Neutrophil (primary cell): ENCODE results near the gene MYOZ3.

Source experiments
- H3K27ac ChIP-seq: fragments of 200-600 bp; sonication (generic); 2 replicates; pipeline ENCODE4 v1.5.1; 2016; ENCODE audit warnings: mild to moderate bottlenecking, moderate library complexity
- H3K27me3 ChIP-seq: fragments of 200-600 bp; sonication (generic); 2 replicates; pipeline ENCODE4 v1.6.0; 2016; ENCODE audit warnings: mild to moderate bottlenecking
- H3K36me3 ChIP-seq: fragments of 200-600 bp; sonication (generic); 2 replicates; pipeline ENCODE4 v1.5.1; 2017
- H3K4me1 ChIP-seq, 2 experiments: fragments of 200-600 bp in 1 of 2; sonication (generic) in 1 of 2; 1 replicate in 1 of 2; 2 replicates in 1 of 2; pipeline versions ENCODE4 v1.5.1 to v1.6.1; 2013 to 2016; ENCODE audit warnings: low read depth in 1 of 2, low read length in 1 of 2, mild to moderate bottlenecking in 1 of 2, moderate library complexity in 1 of 2; ENCODE audit not compliant: control insufficient read depth in 1 of 2, insufficient read depth in 1 of 2
- H3K4me3 ChIP-seq, 2 experiments: fragments of 200-600 bp in 1 of 2; sonication (generic) in 1 of 2; 1 replicate in 1 of 2; 2 replicates in 1 of 2; pipeline ENCODE4 v1.5.1; 2013 to 2016; ENCODE audit warnings: low read depth in 1 of 2, low read length in 1 of 2, mild to moderate bottlenecking in 1 of 2, moderate library complexity in 1 of 2
- H3K9me3 ChIP-seq: fragments of 200-600 bp; sonication (generic); 2 replicates; pipeline ENCODE4 v1.5.1; 2016
- TF ChIP-seq, protein P1 (sequence below): fragments of 200-600 bp; sonication (generic); IDR thresholded peaks from 2 replicates; pipeline ENCODE4 v1.5.1; 2016; ENCODE audit warnings: antibody characterized with exemption

Gene MYOZ3

DNA sequence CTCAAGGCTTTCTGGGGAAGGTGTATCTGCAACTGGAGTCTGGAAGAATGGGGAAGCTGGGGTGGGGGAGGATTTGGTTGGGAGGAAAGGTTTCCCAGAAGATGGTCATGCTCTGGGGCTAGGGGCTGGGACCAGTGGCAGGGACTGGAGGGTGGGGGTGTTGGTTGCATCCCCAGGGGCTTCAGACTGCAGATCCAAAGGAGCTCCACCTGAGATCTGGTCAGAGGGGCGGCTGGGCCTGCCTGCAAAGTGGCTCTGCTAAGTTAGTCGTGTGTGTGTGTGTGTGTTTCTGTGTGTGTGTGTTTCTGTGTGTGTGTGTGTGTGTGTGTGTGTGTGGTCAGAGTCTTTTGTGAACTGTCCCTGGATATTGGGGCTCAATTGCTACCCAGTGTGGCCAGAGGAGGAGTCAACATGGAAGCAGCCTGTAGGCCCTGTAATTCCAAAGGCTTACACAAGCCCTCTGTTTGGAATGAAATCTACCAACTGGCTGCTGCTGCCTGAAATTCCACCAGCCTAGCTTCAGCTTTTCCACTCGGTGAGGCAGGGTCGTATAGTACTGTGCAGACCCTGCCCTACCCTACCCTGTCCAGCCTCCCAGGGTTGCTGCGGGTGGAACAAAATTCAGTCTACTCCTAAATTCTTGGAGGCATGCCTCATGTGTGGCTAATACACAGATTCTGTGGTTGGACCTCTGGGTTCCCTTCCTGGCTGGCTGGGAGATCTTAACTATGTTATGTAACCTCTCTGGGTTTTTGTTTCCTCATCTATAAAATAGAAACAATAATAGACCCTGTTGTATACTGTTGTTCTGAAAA is 33.1 kb upstream of the MYOZ3 start:
- H3K27ac ChIP-seq, result no peak overlapping the region
- H3K27me3 ChIP-seq, result peaks cover 44% of the 10 kb centered on the region
- H3K4me1 ChIP-seq, result peaks cover 4 to 5% of the 10 kb centered on the region in 2 experiments
- no peaks in the 10 kb centered on the region for H3K9me3 ChIP-seq
- TF ChIP-seq, protein P1, sequence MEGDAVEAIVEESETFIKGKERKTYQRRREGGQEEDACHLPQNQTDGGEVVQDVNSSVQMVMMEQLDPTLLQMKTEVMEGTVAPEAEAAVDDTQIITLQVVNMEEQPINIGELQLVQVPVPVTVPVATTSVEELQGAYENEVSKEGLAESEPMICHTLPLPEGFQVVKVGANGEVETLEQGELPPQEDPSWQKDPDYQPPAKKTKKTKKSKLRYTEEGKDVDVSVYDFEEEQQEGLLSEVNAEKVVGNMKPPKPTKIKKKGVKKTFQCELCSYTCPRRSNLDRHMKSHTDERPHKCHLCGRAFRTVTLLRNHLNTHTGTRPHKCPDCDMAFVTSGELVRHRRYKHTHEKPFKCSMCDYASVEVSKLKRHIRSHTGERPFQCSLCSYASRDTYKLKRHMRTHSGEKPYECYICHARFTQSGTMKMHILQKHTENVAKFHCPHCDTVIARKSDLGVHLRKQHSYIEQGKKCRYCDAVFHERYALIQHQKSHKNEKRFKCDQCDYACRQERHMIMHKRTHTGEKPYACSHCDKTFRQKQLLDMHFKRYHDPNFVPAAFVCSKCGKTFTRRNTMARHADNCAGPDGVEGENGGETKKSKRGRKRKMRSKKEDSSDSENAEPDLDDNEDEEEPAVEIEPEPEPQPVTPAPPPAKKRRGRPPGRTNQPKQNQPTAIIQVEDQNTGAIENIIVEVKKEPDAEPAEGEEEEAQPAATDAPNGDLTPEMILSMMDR, result no peak
- H3K4me3 ChIP-seq, result no peak overlapping the region
- H3K36me3 ChIP-seq, result no peaks in the 10 kb centered on the region

DNA sequence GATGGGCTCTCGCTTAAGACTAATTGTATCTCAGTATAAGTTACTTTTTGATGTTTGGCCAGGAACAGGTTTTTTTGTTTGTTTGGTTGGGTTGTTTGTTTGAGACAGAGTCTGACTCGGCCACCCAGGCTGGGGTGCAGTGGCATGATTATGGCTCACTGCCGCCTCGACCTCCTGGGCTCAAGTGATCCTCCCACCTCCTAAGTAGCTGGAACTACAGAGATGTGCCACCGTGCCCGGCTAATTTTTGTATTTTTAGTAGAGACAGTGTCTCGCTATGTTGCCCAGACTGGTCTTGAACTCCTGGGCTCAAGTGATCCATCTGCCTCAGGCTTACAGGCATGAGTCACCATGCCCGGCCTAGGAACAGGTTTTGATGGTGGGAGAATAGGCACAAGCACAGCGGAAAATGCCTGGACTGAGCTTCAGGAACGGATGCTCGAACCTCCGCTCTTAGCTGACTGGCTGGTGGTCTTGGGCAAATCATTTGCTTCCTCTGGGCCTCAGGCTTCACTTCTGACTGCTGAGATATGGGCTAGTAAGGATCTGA is 32.0 kb upstream of the MYOZ3 start:
- peaks cover 33% of the 10 kb centered on the region for H3K27me3 ChIP-seq
- H3K27ac ChIP-seq, result no peak overlapping the region
- TF ChIP-seq, protein P1, result no peak
- no peak overlapping the region for H3K4me3 ChIP-seq
- no peaks in the 10 kb centered on the region for H3K36me3 ChIP-seq
- no peaks in the 10 kb centered on the region for H3K9me3 ChIP-seq
- H3K4me1 ChIP-seq, result peaks cover 4 to 5% of the 10 kb centered on the region in 2 experiments

GRCh38 chr5:150630016-150630415 is 31.0 kb upstream of the MYOZ3 start:
- Histone ChIP-seq H3K4me1 (peaks cover under 1 to 1% of the 10 kb centered on the region in 2 experiments), H3K36me3 (no peaks in the 10 kb centered on the region), H3K27ac (no peak overlapping the region), H3K4me3 (no peak overlapping the region), H3K27me3 (peaks cover 23% of the 10 kb centered on the region), H3K9me3 (no peaks in the 10 kb centered on the region)
- TF ChIP-seq, protein P1, result no peak

DNA sequence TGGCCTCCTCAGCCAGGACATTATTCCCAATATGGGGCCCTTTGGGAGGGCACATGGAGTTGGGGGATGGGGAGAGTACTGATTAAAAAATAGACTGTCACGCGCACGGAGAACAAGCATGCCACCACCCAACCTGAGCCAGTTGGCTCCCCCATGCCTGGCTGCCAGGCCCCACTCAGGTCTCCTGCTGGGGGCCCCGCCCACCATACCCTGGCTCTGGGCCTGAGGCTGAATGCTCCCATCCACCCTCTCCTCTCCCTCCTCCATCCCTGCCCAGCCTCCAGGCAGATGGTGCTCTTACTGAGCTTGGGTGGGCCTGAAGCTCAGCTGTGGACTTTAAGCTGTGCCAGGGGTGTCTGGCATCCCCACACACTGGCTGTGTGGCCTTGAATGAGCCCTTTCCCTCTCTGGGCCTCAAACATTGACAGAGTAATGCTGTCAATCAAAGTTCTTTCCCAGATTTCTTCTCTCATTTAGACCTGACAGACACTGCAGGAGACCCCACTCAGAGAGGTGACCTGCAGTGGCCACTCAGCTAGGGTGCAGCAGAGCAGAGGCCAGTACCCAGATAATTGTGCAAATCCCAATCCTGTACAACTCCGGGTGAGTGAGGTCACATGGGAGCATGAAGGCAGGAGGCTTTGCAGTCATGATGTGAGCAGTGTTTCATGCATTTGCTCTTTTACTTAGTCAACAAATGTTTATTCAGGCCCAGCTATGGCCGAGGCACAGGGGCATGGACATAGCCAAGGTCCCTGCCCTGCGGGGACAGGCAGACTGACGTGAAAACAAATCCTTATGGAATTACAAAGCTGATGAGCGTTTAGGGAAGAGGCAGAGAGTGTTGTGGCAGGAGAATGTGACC is 30.4 kb upstream of the MYOZ3 start:
- Histone ChIP-seq H3K4me1 (no peaks in the 10 kb centered on the region), H3K27ac (no peak overlapping the region), H3K4me3 (no peak overlapping the region), H3K27me3 (peaks cover 16% of the 10 kb centered on the region), H3K9me3 (no peaks in the 10 kb centered on the region), H3K36me3 (no peaks in the 10 kb centered on the region)
- TF ChIP-seq, protein P1, result no peak

- TF ChIP-seq, protein P1, result no peak
- Histone ChIP-seq H3K36me3 (no peaks in the 10 kb centered on the region), H3K27me3 (peaks cover 13% of the 10 kb centered on the region), H3K9me3 (no peaks in the 10 kb centered on the region), H3K27ac (no peak overlapping the region), H3K4me1 (no peaks in the 10 kb centered on the region), H3K4me3 (no peak overlapping the region)
Measured at GRCh38 chr5:150631326-150631701, 29.7 kb upstream of the MYOZ3 start.
